AG08396 (cell line): ENCODE measurements around the gene MIER1.
"Not testable (repeated sequence)": the region's sequence is repeated elsewhere in the genome, so short reads cannot be mapped to it uniquely, and the experiment has no call there.

Experiments
- DNase-seq: peaks from one replicate; pipeline ENCODE4 v3.0.0; 2012; ENCODE audit warnings: low spot score, mixed read lengths

Gene MIER1

GRCh38 chr1:66924756-66925557 lies at the start of gene MIER1, which contains the start of gene DNAI4:
TSS of gene MIER1 (plus strand) at chr1:66924990. CDS start at chr1:66925029, 39 bp downstream.
TSS of gene DNAI4 (minus strand) at chr1:66924856. CDS start at chr1:66924831, 25 bp downstream.
- peak; percentile 98 for DNase-seq

GRCh38 chr1:66876664-66877063 lies 48.1 kb upstream of the MIER1 start:
- DNase-seq, result no peak

GRCh38 chr1:66889030-66889429 lies 35.8 kb upstream of the MIER1 start:
- no peak for DNase-seq

GRCh38 chr1:66890621-66891020 lies 34.2 kb upstream of the MIER1 start:
- no peak for DNase-seq

GRCh38 chr1:66893712-66894111 lies 31.1 kb upstream of the MIER1 start:
- no peak for DNase-seq

GRCh38 chr1:66915203-66915602 lies 9.6 kb upstream of the MIER1 start:
- DNase-seq, result not testable (repeated sequence)

- DNase-seq, result no peak
These were observed 8.5 kb upstream of the MIER1 start for GRCh38 chr1:66916320-66916719.

- no peak for DNase-seq
These were observed 7.3 kb upstream of the MIER1 start for GRCh38 chr1:66917476-66917875.

GRCh38 chr1:66919063-66919462 lies 5.7 kb upstream of the MIER1 start:
- DNase-seq, result no peak

- DNase-seq, result no peak
These were observed 5.0 kb upstream of the MIER1 start for GRCh38 chr1:66919828-66920227.

GRCh38 chr1:66920543-66920942 lies 4.2 kb upstream of the MIER1 start:
- DNase-seq, result no peak

GRCh38 chr1:66925558-66925910 lies 744 bp downstream of the MIER1 start:
- DNase-seq, result no peak

GRCh38 chr1:66925944-66926343 lies 1.2 kb downstream of the MIER1 start:
- DNase-seq, result no peak

GRCh38 chr1:66927528-66927927 lies 2.7 kb downstream of the MIER1 start:
- DNase-seq, result no peak

- no peak for DNase-seq
These were observed 4.4 kb downstream of the MIER1 start for GRCh38 chr1:66929146-66929688.

- DNase-seq, result no peak
These were observed 4.9 kb downstream of the MIER1 start for GRCh38 chr1:66929691-66929998.

GRCh38 chr1:66929999-66930822 lies 5.4 kb downstream of the MIER1 start:
- DNase-seq, result peak; percentile 90

GRCh38 chr1:66930823-66931174 lies 6.0 kb downstream of the MIER1 start:
- no peak for DNase-seq

GRCh38 chr1:66931590-66931989 lies 6.8 kb downstream of the MIER1 start:
- DNase-seq, result no peak

- DNase-seq, result no peak
These were observed 7.5 kb downstream of the MIER1 start for GRCh38 chr1:66932291-66932690.

- no peak for DNase-seq
These were observed 9.3 kb downstream of the MIER1 start for GRCh38 chr1:66933887-66934700.

GRCh38 chr1:66937529-66938234 lies 12.9 kb downstream of the MIER1 start:
- DNase-seq, result no peak
